Adrenal gland (tissue), 5 donors: ENCODE measurements around the gene FIGNL2.

Experiments
- CTCF ChIP-seq, 6 experiments: fragments of 450-650 bp in 4 of 6; fragments of 200-600 bp in 2 of 6; sonication (generic) in 1 of 6; IDR thresholded peaks; 1 replicate in 5 of 6; 2 replicates in 1 of 6; pipeline versions ENCODE4 v1.5.1 to v1.8.0; 2016 to 2021; ENCODE audit warnings: antibody characterized with exemption in 6 of 6, mild to moderate bottlenecking in 2 of 6, moderate library complexity in 1 of 6
- POLR2A ChIP-seq, 2 donors: fragments of 450-650 bp; IDR thresholded peaks; one replicate each; pipeline ENCODE4 v1.6.1; 2017; ENCODE audit warnings: antibody characterized with exemption in 2 of 2, mild to moderate bottlenecking in 2 of 2, moderate library complexity in 1 of 2
- donor health status: DM: no; HTN: no; CAD: no.

DNA sequence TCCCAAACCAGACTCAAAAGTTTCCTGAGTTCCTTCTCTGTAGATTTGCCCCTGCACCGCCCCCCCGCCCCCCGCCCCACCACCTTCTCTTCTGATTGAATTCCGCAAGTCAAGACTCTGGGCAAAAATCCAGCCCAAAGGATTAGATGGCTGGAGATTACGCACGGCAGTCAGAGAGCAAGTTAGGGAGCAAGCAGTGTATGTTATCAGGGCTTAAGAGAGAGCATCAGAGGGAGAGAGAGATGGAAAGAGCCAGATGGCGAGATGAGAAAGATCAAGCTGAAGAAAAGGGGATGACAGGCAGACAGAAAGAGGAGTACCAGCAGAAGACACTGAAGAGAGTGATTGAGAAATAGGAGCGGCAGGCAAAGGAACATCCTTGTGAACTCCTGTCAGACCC lies 25.5 kb upstream of the FIGNL2 start:
- TF ChIP-seq CTCF (IDR thresholded peaks at IDR 0.05) (no peak), POLR2A (IDR thresholded peaks at IDR 0.05) (no peak)
